ENCODE measurements around the gene PDE6C. TPM values are rescaled to one million over a fixed set of nuclear protein-coding genes. Genes with fewer than 3 reads are reported as not detected.

The PDE6C gene
- total and polyA plus RNA-seq, 2 of the 8 experiments (the other 6 are each of a cell fraction or from before 2014, with no cell fraction given): not detected

DNA sequence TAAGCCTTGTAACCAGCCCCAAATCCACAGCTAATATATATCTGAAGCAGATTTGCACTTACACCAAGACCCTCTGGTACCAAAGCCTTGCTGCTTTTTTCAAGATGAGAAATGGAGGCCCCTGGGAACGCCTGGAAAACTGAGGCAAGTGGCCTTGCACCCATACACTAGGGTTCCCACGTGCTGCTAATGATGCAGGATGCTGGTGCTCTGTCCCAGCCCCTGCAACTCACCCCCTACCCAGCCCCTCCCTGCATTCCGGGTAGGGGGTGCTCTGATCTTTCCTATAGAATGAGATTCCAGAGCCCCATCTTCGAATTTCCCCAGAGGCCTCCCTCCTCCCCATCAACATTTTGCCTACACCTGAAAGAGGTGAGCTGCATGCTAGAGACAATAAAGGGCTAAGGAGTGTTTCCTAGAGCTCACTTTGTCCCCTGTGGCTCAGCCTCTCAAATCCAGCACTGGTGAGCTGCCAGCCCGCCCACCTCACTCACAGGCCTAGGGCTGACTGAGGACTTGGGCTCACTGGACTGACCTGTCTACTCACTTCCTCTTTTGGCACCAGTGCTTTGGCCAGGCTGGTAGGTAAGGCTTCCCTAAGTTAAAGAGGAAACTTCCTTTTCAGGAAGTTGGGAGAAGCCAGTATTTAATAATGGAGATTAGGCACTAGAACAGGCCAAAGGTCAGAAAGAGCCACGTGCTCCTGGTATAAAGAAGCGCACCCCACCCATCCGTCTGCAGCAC is 21.1 kb upstream of the PDE6C start (continued):
- TF ChIP-seq EGR1 (IDR thresholded peaks at IDR 0.05; ENCODE audit: borderline replicate concordance, low read depth, low read length): no peak
- TF ChIP-seq, protein P1, sequence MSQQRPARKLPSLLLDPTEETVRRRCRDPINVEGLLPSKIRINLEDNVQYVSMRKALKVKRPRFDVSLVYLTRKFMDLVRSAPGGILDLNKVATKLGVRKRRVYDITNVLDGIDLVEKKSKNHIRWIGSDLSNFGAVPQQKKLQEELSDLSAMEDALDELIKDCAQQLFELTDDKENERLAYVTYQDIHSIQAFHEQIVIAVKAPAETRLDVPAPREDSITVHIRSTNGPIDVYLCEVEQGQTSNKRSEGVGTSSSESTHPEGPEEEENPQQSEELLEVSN (IDR thresholded peaks at IDR 0.05): no peak

Data from H1 (cell line).